ENCODE data around the gene TMPRSS9. TPM values are rescaled to one million over a fixed set of nuclear protein-coding genes. Genes with fewer than 3 reads are reported as not detected.

The TMPRSS9 gene
- total RNA-seq, 1 donor from 2014 or later: not detected

GRCh38 chr19:2324220-2324948, 35.7 kb upstream of the TMPRSS9 start:
- no peak for DNase-seq (ENCODE audit: low read depth)

GRCh38 chr19:2325281-2326046, 34.6 kb upstream of the TMPRSS9 start:
- TF ChIP-seq CTCF (conservative IDR thresholded peaks at IDR 0.05; ENCODE audit: low read depth, low read length): no peak
- no peak overlapping the region for H3K4me3 ChIP-seq (ENCODE audit: low read depth, low read length)
- no peak for DNase-seq (ENCODE audit: low read depth)

More at GRCh38 chr19:2324220-2324948, 35.7 kb upstream of the TMPRSS9 start:
- no peak overlapping the region for H3K4me3 ChIP-seq (ENCODE audit: low read depth, low read length)
- TF ChIP-seq CTCF (conservative IDR thresholded peaks at IDR 0.05; ENCODE audit: low read depth, low read length): no peak

- TF ChIP-seq CTCF (conservative IDR thresholded peaks at IDR 0.05; ENCODE audit: low read depth, low read length): no peak
Observed at GRCh38 chr19:2326699-2327360, 33.2 kb upstream of the TMPRSS9 start.

GRCh38 chr19:2327773-2328400, 32.2 kb upstream of the TMPRSS9 start:
- peak; percentile 36 for DNase-seq (ENCODE audit: low read depth)
- peak overlapping the region; percentile 98 for H3K4me3 ChIP-seq (ENCODE audit: low read depth, low read length)
- TF ChIP-seq CTCF (conservative IDR thresholded peaks at IDR 0.05; ENCODE audit: low read depth, low read length): no peak

More at GRCh38 chr19:2326699-2327360, 33.2 kb upstream of the TMPRSS9 start:
- no peak overlapping the region for H3K4me3 ChIP-seq (ENCODE audit: low read depth, low read length)
- DNase-seq (ENCODE audit: low read depth): no peak

GRCh38 chr19:2328401-2329148, 31.5 kb upstream of the TMPRSS9 start, which contains the start of the genes LSM7 and SPPL2B:
LSM7 (minus strand) TSS chr19:2328586; CDS start chr19:2328566, 20 bp downstream.
SPPL2B (plus strand) TSS chr19:2328684; CDS start chr19:2328710, 26 bp downstream.
- H3K4me3 ChIP-seq (ENCODE audit: low read depth, low read length): peak within 1 kb of the TSS; percentile 98
- no peak for TF ChIP-seq CTCF (conservative IDR thresholded peaks at IDR 0.05; ENCODE audit: low read depth, low read length)
- DNase-seq (ENCODE audit: low read depth): no peak

GRCh38 chr19:2329149-2329478, 31.0 kb upstream of the TMPRSS9 start:
- TF ChIP-seq CTCF (conservative IDR thresholded peaks at IDR 0.05; ENCODE audit: low read depth, low read length): no peak
- peak overlapping the region; percentile 98 for H3K4me3 ChIP-seq (ENCODE audit: low read depth, low read length)
- DNase-seq (ENCODE audit: low read depth): no peak
